Central memory CD8-positive, alpha-beta T cell (primary cell): Measurements from ENCODE around the gene COL23A1.

ENCODE experiments used
- ATAC-seq: fragments of 150-1000 bp; cut with Tn5 transposase; replicated peaks from 2 replicates; pipeline ENCODE4 v1.10.0; 2022; ENCODE audit warnings: mild to moderate bottlenecking, moderate FRiP score, moderate number of reproducible peaks; ENCODE audit not compliant: poor library complexity, severe bottlenecking; ENCODE audit errors: extremely low read depth
- DNase-seq, 2 donors: peaks; one replicate each; pipeline ENCODE4 v3.0.0; 2021; ENCODE audit warnings: low spot score in 2 of 2
- H3K27ac Mint-ChIP-seq: one replicate; pipeline ENCODE4 v1.8.0; 2022; ENCODE audit warnings: low read depth, mild to moderate bottlenecking, moderate library complexity, mixed read lengths
- H3K27me3 Mint-ChIP-seq: one replicate; pipeline ENCODE4 v1.8.0; 2022; ENCODE audit warnings: mixed read lengths
- H3K36me3 Mint-ChIP-seq: one replicate; pipeline ENCODE4 v1.8.0; 2022; ENCODE audit warnings: mild to moderate bottlenecking, moderate library complexity, mixed read lengths; ENCODE audit not compliant: insufficient read depth
- H3K4me1 Mint-ChIP-seq: one replicate; pipeline ENCODE4 v1.8.0; 2022; ENCODE audit warnings: mixed read lengths
- H3K4me3 Mint-ChIP-seq: one replicate; pipeline ENCODE4 v1.8.0; 2022; ENCODE audit warnings: mild to moderate bottlenecking, moderate library complexity, mixed read lengths
- H3K9me3 Mint-ChIP-seq: one replicate; pipeline ENCODE4 v1.8.0; 2022; ENCODE audit warnings: mixed read lengths

The COL23A1 gene

DNA sequence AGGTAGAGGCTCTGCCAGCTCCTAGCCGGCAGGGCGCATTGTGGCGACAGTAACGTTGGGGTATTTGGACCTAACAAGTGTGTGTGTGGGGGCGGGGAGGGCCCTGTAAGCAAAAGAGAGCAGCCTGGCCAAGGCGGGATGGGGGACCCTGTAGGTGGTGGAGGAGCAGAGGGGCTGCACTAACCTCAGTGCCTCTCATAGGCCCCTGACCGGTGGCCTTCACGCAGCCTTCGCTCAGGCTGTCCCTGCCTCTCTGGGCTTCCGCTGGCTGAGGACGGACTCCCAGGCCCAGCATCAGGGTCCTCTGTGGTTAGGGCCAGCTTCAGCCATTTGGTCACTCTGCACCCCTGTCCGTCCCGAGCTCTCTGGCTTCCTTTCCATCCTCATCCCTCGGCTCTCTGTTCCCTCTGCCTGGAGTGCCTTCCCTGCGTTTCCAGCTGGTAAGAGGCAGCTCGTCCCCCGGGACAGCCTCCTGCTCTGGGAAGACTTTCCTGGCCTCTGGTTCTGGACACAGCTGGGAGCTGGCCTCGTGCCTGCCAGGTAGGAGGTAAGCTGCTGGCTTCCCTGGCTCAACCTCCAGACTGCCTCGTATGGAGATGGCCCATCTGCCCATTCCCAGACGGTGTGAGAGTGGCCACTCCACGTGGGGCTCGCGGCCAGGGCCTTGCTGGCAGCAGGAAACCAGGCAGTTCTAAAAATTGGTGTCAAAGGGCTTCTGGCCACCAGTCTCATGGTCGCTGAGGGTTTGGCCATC is 318.3 kb downstream of the COL23A1 start:
- peaks cover 3% of the 10 kb centered on the region for H3K36me3 Mint-ChIP-seq
- no peaks in the 10 kb centered on the region for H3K9me3 Mint-ChIP-seq
- no peaks in the 10 kb centered on the region for H3K4me1 Mint-ChIP-seq
- H3K27me3 Mint-ChIP-seq: peaks cover 8% of the 10 kb centered on the region
- ATAC-seq (no peak), DNase-seq (no peak)
- H3K4me3 Mint-ChIP-seq: no peak overlapping the region
- no peak overlapping the region for H3K27ac Mint-ChIP-seq

DNA sequence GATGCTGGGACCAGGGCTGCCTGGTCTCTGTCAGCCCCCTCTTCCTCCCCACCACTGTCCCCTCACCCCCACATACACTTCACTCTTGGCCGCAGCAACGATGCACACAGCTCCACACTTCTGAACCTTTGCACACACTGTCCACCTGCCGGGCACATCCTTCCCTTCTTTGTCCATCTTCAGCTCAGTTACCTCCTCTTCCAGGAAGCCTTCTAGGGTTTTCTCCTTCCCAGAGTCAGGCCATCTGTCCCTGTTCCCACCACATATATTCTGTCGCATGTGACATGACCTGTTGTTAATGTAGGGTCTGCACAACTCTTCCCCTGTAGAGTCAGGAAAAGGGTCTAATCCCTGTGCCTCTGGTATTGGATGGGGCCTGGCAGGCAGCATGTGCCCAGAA is 319.0 kb downstream of the COL23A1 start:
- ATAC-seq: no peak
- Mint-ChIP-seq H3K4me3 (no peak overlapping the region), H3K27ac (no peak overlapping the region), H3K9me3 (no peaks in the 10 kb centered on the region), H3K36me3 (peaks cover 3% of the 10 kb centered on the region), H3K27me3 (peaks cover 8% of the 10 kb centered on the region), H3K4me1 (no peaks in the 10 kb centered on the region)
- DNase-seq: no peak

DNA sequence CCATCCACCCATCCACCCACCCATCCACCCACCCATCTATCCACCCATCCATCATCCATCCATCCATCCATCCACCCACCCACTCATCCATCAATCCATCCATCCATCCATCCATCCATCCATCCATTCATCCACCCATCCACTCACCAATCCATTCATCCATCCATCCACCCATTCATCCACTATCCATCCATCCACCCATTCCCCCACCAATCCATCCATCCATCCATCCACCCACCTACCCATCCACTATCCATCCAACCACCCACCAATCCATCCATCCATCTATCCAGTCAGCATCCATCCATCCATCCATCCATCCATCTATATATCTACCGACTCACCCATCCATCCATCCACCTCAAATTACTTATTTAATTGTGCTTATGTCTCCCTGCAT is 320.7 kb downstream of the COL23A1 start:
- H3K9me3 Mint-ChIP-seq: no peaks in the 10 kb centered on the region
- ATAC-seq (no peak), DNase-seq (no peak)
- H3K27me3 Mint-ChIP-seq: no peaks in the 10 kb centered on the region
- H3K4me3 Mint-ChIP-seq: no peak overlapping the region
- no peaks in the 10 kb centered on the region for H3K4me1 Mint-ChIP-seq
- no peak overlapping the region for H3K27ac Mint-ChIP-seq
- peaks cover 3% of the 10 kb centered on the region for H3K36me3 Mint-ChIP-seq

DNA sequence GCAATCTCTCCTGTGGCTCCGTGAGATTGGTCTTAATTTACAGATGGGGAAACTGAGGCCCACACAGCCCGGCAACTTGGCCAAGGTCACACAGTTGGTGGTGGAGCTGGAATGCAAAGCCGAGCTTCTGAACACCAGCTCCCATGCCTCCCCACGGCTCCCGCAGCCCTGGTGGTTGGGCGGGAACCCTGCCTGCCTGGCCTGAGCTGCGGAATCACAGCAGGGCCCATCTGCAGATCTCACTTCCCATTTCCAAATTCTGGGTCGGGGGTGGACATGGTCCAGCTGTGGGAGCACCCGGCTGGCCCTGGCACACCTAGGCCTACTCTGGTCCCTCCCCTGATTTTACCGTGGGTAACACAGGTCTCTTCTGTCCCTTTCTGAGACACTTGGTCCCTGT is 322.3 kb downstream of the COL23A1 start:
- no peak for ATAC-seq
- no peak overlapping the region for H3K4me3 Mint-ChIP-seq
- no peaks in the 10 kb centered on the region for H3K36me3 Mint-ChIP-seq
- H3K4me1 Mint-ChIP-seq: no peaks in the 10 kb centered on the region
- H3K9me3 Mint-ChIP-seq: no peaks in the 10 kb centered on the region
- no peak overlapping the region for H3K27ac Mint-ChIP-seq
- DNase-seq: no peak
- no peaks in the 10 kb centered on the region for H3K27me3 Mint-ChIP-seq

DNA sequence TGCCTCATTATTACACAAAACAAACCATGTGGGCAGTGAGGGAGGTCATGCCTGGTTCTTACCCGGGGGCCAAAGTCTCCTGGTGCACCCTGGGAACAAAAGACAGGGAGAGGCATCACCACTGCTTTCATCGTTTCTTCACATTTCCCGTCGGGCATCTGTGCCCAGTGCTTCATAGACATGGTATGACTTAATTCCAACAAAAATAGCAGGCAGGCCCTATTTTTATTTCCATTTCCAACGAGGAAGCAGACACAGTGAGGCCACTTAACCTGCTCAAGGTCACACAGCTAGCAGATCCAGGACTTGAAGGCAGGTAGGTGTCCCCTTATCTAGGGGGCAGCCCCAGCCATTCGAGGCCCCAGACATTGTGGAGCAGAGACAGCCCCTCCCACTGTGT is 322.9 kb downstream of the COL23A1 start:
- DNase-seq (no peak), ATAC-seq (no peak)
- Mint-ChIP-seq H3K27ac (no peak overlapping the region), H3K36me3 (no peaks in the 10 kb centered on the region), H3K9me3 (no peaks in the 10 kb centered on the region), H3K27me3 (no peaks in the 10 kb centered on the region), H3K4me1 (no peaks in the 10 kb centered on the region), H3K4me3 (no peak overlapping the region)

DNA sequence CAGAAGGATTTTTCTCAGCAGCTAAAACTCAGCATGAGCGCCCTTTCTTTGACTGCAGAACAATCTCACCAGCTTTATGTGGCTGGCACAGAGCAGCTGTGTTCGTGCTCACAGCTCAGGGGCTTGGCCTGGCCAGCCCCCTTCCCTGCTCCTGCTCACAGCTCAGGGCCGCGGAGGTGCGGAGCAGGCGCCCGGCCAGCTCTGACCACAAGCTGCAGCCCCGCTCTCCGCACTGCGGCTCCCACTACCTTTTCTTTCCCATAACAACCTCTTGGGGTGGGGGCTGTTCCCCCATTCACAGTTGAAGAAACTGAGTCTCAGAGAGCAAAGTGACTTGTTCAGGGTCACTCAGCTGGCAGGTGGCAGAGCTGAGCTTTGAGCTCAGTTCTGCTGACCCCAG is 323.6 kb downstream of the COL23A1 start:
- Mint-ChIP-seq H3K9me3 (no peaks in the 10 kb centered on the region), H3K27ac (no peak overlapping the region), H3K27me3 (no peaks in the 10 kb centered on the region), H3K4me1 (no peaks in the 10 kb centered on the region), H3K4me3 (no peak overlapping the region), H3K36me3 (no peaks in the 10 kb centered on the region)
- ATAC-seq: no peak
- DNase-seq: no peak

DNA sequence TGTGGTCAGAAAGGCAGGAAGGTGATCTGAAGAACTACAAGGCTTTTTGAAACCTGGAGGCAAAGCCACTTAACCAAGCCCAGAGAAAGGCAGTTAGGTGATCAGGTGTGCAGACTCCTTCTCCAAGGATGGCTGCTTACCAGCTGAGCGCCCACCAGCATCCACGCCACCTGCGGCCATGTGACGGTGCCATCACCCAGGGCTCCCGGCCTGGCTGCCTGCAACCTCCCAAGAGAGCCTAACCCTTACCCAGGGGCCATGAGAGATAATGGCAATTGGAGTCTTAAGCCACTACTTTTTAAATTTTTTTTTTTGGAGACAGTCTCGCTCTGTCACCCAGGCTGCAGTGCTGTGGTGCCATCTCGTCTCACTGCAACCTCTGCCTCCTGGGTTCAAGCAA is 324.4 kb downstream of the COL23A1 start:
- H3K4me3 Mint-ChIP-seq: no peak overlapping the region
- no peaks in the 10 kb centered on the region for H3K4me1 Mint-ChIP-seq
- H3K27me3 Mint-ChIP-seq: no peaks in the 10 kb centered on the region
- DNase-seq (no peak), ATAC-seq (no peak)
- no peaks in the 10 kb centered on the region for H3K36me3 Mint-ChIP-seq
- no peaks in the 10 kb centered on the region for H3K9me3 Mint-ChIP-seq
- no peak overlapping the region for H3K27ac Mint-ChIP-seq

DNA sequence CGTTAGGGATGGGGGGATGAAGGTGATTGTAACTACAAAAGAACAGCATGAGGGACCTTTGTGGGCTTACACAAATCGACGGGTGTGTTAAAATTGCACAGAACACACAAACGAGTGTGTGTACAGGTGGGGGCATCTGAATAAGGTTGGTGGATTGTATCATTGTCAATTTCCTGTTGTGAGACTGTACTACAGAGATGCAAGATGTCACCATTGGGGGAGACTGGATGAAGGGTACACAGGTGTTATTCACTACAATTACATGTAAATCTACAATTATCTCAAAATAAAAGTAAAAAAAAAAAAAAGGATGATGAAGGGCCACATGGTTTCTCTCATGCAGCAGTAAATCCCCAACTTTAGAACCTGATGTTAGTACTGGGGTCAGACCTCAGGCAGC is 326.1 kb downstream of the COL23A1 start:
- no peaks in the 10 kb centered on the region for H3K36me3 Mint-ChIP-seq
- H3K27ac Mint-ChIP-seq: no peak overlapping the region
- H3K9me3 Mint-ChIP-seq: no peaks in the 10 kb centered on the region
- H3K4me3 Mint-ChIP-seq: no peak overlapping the region
- no peak for DNase-seq
- H3K27me3 Mint-ChIP-seq: no peaks in the 10 kb centered on the region
- H3K4me1 Mint-ChIP-seq: no peaks in the 10 kb centered on the region
- ATAC-seq: no peak

DNA sequence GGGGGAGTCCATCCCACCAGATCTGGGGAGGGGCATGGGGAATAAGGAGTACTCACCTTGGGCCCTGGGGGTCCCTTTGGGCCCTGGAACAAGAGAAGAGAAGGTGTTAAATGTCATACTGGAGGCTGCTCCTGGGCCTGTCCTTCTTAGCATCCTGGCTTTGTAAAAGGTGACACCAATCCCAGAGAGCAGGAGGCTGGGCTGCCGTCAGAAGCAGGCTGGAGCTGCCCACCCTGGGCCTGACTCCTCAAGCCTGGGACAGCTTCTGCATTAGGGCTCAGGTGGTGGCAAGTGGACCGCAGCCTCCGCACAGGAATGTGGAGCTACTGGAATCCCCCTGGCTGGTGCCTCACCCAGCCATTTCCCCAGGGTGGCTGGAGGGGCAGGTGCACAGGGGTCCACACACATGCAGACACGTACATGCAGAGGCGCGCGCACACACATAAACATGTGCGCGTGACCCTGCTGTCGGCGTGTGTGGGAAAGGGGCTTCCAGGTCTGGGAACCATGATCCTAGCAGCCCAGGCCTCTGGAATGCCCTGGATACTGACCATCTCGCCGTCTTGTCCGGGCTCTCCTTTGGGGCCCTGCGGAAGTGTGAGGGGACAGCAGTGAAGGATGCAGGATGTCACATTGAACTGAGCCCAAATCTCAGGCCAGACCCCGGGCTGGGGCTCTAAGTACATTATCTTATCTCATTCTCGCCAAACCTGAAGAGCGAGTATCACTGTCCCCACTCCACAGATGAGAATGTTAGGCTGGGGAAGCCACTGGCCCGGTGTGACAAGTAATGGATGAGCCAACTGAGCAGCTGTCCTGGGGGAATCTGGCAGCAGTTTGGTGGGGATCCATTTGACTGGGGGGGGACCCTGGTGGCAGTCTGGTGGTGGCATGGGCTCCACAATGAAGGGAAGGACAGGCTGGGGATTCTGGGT is 328.3 kb downstream of the COL23A1 start:
- Mint-ChIP-seq H3K27me3 (no peaks in the 10 kb centered on the region), H3K4me3 (no peak overlapping the region), H3K36me3 (no peaks in the 10 kb centered on the region), H3K27ac (no peak overlapping the region), H3K4me1 (no peaks in the 10 kb centered on the region), H3K9me3 (no peaks in the 10 kb centered on the region)
- DNase-seq: no peak
- no peak for ATAC-seq

DNA sequence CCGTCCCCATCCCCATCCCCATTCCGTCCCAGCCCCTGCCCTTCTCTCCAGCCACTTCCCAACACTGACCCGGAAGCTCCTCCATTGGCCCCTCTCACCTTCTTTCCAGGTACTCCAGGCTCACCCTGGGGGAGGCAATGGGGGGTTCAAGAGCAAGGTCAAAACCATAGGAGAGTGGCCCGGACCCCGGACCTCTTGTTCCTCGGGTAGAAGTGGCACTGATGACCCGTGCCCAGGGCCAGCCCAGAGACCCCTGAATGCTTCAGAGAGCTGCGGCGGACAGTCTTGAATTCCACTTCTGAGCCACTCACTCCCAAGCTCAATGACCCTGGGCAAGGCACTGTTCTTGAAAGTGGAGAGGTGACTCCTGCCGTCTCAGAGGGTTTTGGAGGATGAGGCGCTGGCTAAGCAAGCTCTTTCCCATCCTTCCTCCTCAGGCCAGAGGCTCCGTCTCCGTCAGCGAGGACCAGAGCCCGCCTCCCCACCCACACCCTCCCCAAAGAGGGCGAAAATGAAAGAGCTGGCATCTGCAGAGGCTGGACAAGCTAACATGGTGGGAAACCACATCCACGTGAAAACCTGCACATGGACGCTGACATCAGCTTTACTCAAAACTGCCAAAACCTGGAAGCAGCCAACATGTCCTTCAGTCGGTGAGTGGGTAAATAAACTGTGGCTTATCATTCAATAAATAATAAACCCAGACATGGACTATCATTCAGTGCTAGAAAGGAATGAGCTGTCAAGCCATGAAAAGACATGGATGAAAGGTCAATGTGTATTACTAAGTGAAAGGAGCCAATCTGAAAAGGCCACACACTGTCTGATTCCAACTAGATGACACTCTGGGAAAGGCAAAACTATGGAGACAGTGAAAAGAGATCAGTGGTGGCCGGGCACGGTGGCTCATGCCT is 330.3 kb downstream of the COL23A1 start:
- H3K4me1 Mint-ChIP-seq: no peaks in the 10 kb centered on the region
- no peaks in the 10 kb centered on the region for H3K36me3 Mint-ChIP-seq
- DNase-seq: no peak
- no peaks in the 10 kb centered on the region for H3K27me3 Mint-ChIP-seq
- no peak for ATAC-seq
- H3K9me3 Mint-ChIP-seq: no peaks in the 10 kb centered on the region
- H3K4me3 Mint-ChIP-seq: no peak overlapping the region
- H3K27ac Mint-ChIP-seq: no peak overlapping the region

DNA sequence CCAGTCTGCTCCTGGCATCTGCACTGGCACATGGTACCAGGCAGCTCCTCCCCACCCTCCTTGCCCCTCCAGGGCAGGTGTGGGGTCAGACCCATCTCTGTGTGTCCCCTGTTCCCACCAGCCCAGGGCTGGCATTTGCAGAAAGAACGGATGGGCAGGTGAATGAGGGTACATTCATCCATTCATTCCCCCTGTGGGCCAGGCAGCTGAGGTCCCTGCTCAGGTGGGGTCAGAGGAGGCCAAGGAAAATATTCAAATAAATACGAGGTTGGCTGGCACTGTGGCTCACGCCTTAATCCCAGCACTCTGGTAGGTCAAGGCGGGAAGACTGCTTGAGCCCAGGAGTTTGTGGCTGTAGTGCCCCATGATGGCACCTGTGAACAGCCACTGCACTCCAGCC is 332.5 kb downstream of the COL23A1 start:
- H3K27me3 Mint-ChIP-seq: no peaks in the 10 kb centered on the region
- H3K4me1 Mint-ChIP-seq: no peaks in the 10 kb centered on the region
- H3K4me3 Mint-ChIP-seq: no peak overlapping the region
- no peak overlapping the region for H3K27ac Mint-ChIP-seq
- no peak for DNase-seq
- H3K36me3 Mint-ChIP-seq: no peaks in the 10 kb centered on the region
- no peaks in the 10 kb centered on the region for H3K9me3 Mint-ChIP-seq
- no peak for ATAC-seq

DNA sequence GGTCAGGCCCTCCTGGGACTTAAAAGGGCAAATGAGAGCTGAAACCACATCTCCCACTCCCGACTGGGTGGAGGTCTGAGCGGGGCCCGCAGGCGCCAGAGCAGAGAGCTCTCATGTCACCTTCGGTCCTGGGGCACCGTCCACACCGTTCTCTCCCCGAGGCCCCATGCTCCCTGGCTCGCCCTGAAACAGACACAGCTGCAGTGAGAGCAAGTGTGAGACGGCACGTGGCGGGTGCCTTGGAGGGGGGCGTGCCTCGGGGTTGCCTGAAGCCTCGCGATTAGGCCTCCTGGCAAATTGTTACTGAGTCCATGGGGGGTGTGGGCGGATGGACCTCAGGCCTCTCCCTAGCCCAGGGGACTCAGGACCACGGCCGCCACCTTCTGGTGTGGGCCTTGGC is 333.4 kb downstream of the COL23A1 start:
- H3K27me3 Mint-ChIP-seq: no peaks in the 10 kb centered on the region
- no peaks in the 10 kb centered on the region for H3K4me1 Mint-ChIP-seq
- DNase-seq (no peak), ATAC-seq (no peak)
- no peak overlapping the region for H3K27ac Mint-ChIP-seq
- no peaks in the 10 kb centered on the region for H3K9me3 Mint-ChIP-seq
- H3K4me3 Mint-ChIP-seq: no peak overlapping the region
- H3K36me3 Mint-ChIP-seq: no peaks in the 10 kb centered on the region
